Gastroesophageal sphincter (tissue), 3 donors: ENCODE measurements around the gene STEAP1B.

Source experiments
- CTCF ChIP-seq, 4 experiments: fragments of 200-600 bp in 2 of 4; fragments of 450-650 bp in 2 of 4; sonication (generic) in 1 of 4; IDR thresholded peaks; one replicate each; pipeline ENCODE4 v1.5.1; 2017 to 2019; ENCODE audit warnings: antibody characterized with exemption in 4 of 4, mild to moderate bottlenecking in 2 of 4, moderate library complexity in 2 of 4
- POLR2A ChIP-seq, 2 donors: fragments of 450-650 bp; IDR thresholded peaks; one replicate each; pipeline ENCODE4 v1.6.1; 2017; ENCODE audit warnings: antibody characterized with exemption in 2 of 2, mild to moderate bottlenecking in 2 of 2, moderate library complexity in 1 of 2

- no peak for TF ChIP-seq CTCF (IDR thresholded peaks at IDR 0.05)
- TF ChIP-seq POLR2A (IDR thresholded peaks at IDR 0.05) = no peak
Measured at GRCh38 chr7:22464299-22464698, 35.7 kb downstream of the STEAP1B start.
